ENCODE results near the gene BRI3BP.
"Not testable (repeated sequence)": the region's sequence is repeated elsewhere in the genome, so short reads cannot be mapped to it uniquely, and the experiment has no call there.

The BRI3BP gene

GRCh38 chr12:125024949-125025563 lies 31.6 kb downstream of the BRI3BP start:
- peaks cover 26% of the 10 kb centered on the region for H3K36me3 ChIP-seq (ENCODE audit: insufficient read depth, low read length)
- H3K9ac ChIP-seq (ENCODE audit: low read depth, low read length) = no peak overlapping the region
- WGBS = 95% methylated on average over 43 of the region's 43 CpGs

GRCh38 chr12:125025606-125026235 lies 32.3 kb downstream of the BRI3BP start:
- Histone ChIP-seq H3K9me3 (ENCODE audit: insufficient read depth, low read depth, low read length) (no peaks in the 10 kb centered on the region), H3K4me3 (ENCODE audit: low read length) (no peak overlapping the region), H3K9ac (ENCODE audit: low read depth, low read length) (no peak overlapping the region), H3K36me3 (ENCODE audit: insufficient read depth, low read length) (peaks cover 26% of the 10 kb centered on the region), H3K27me3 (ENCODE audit: insufficient read depth, low read length) (no peaks in the 10 kb centered on the region), H3K27ac (ENCODE audit: low read depth, low read length) (no peak overlapping the region), H3K4me1 (ENCODE audit: insufficient read depth, low read length) (no peaks in the 10 kb centered on the region)
- WGBS = 94% methylated on average over 9 of the region's 9 CpGs

More at GRCh38 chr12:125024949-125025563, 31.6 kb downstream of the BRI3BP start:
- H3K27ac ChIP-seq (ENCODE audit: low read depth, low read length) = no peak overlapping the region
- H3K4me1 ChIP-seq (ENCODE audit: insufficient read depth, low read length) = no peaks in the 10 kb centered on the region
- H3K9me3 ChIP-seq (ENCODE audit: insufficient read depth, low read depth, low read length) = no peaks in the 10 kb centered on the region
- no peak overlapping the region for H3K4me3 ChIP-seq (ENCODE audit: low read length)
- H3K27me3 ChIP-seq (ENCODE audit: insufficient read depth, low read length) = no peaks in the 10 kb centered on the region

- H3K4me3 ChIP-seq (ENCODE audit: low read length) = no peak overlapping the region
- H3K9me3 ChIP-seq (ENCODE audit: insufficient read depth, low read depth, low read length) = no peaks in the 10 kb centered on the region
- H3K9ac ChIP-seq (ENCODE audit: low read depth, low read length) = no peak overlapping the region
- no peak overlapping the region for H3K27ac ChIP-seq (ENCODE audit: low read depth, low read length)
- 96% methylated on average over 8 of the region's 8 CpGs for WGBS
- no peaks in the 10 kb centered on the region for H3K27me3 ChIP-seq (ENCODE audit: insufficient read depth, low read length)
- peaks cover 22% of the 10 kb centered on the region for H3K36me3 ChIP-seq (ENCODE audit: insufficient read depth, low read length)
- no peaks in the 10 kb centered on the region for H3K4me1 ChIP-seq (ENCODE audit: insufficient read depth, low read length)
Measured at GRCh38 chr12:125028106-125028505, 34.7 kb downstream of the BRI3BP start.

GRCh38 chr12:125029761-125030358 lies 36.4 kb downstream of the BRI3BP start:
- 92% methylated on average over 7 of the region's 7 CpGs for WGBS
- no peak overlapping the region for H3K4me3 ChIP-seq (ENCODE audit: low read length)
- no peak overlapping the region for H3K27ac ChIP-seq (ENCODE audit: low read depth, low read length)

GRCh38 chr12:125031471-125031870 lies 38.0 kb downstream of the BRI3BP start:
- H3K27me3 ChIP-seq (ENCODE audit: insufficient read depth, low read length) = not testable (repeated sequence)
- WGBS = 82% methylated on average over 9 of the region's 9 CpGs

More at GRCh38 chr12:125029761-125030358, 36.4 kb downstream of the BRI3BP start:
- Histone ChIP-seq H3K27me3 (ENCODE audit: insufficient read depth, low read length) (no peaks in the 10 kb centered on the region), H3K4me1 (ENCODE audit: insufficient read depth, low read length) (no peaks in the 10 kb centered on the region), H3K36me3 (ENCODE audit: insufficient read depth, low read length) (peaks cover 18% of the 10 kb centered on the region), H3K9ac (ENCODE audit: low read depth, low read length) (no peak overlapping the region), H3K9me3 (ENCODE audit: insufficient read depth, low read depth, low read length) (0 out of 2 replicates have a peak, but pooled peaks cover 2% of the 10 kb centered on the region)

DNA sequence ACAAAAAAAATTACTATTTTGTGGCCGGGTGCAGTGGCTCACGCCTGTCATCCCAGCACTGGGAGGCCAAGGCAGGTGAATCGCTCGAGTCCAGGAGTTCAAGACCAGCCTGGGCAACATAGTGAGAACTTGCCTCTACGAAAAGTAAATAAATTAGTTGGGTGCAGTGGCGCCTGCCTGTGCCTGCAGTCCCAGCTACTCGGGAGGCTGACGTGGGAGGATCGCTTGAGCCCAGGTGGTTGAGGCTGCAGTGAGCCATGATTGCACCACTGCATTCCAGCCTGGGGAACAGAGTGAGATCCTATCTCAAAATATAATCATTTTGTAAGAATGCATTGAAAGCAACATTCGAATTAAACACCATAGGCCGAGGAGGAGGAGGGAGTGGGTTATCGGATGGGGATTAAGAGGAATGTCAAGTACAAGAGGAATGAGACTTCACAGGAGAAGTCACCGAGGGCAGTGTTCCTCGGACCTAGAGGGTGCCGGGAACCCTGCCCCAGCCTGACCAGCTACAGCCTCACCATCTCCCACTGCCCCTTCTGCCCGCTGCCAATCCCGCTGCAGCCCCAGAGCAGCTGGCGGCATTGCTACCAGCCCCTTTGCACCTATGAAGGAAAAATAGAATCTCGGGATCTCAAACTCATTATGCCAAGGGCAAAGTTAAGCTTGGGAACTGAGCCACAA lies 39.2 kb downstream of the BRI3BP start:
- Histone ChIP-seq H3K4me1 (ENCODE audit: insufficient read depth, low read length) (no peaks in the 10 kb centered on the region), H3K4me3 (ENCODE audit: low read length) (no peak overlapping the region), H3K27me3 (ENCODE audit: insufficient read depth, low read length) (no peaks in the 10 kb centered on the region), H3K9ac (ENCODE audit: low read depth, low read length) (no peak overlapping the region), H3K36me3 (ENCODE audit: insufficient read depth, low read length) (no peaks in the 10 kb centered on the region), H3K27ac (ENCODE audit: low read depth, low read length) (no peak overlapping the region), H3K9me3 (ENCODE audit: insufficient read depth, low read depth, low read length) (0 out of 2 replicates have a peak, but pooled peaks cover 4% of the 10 kb centered on the region)
- 93% methylated on average over 19 of the region's 19 CpGs for WGBS

More at GRCh38 chr12:125031471-125031870, 38.0 kb downstream of the BRI3BP start:
- not testable (repeated sequence) for H3K36me3 ChIP-seq (ENCODE audit: insufficient read depth, low read length); H3K27ac ChIP-seq (ENCODE audit: low read depth, low read length); H3K4me1 ChIP-seq (ENCODE audit: insufficient read depth, low read length); H3K4me3 ChIP-seq (ENCODE audit: low read length); H3K9ac ChIP-seq (ENCODE audit: low read depth, low read length); H3K9me3 ChIP-seq (ENCODE audit: insufficient read depth, low read depth, low read length)

GRCh38 chr12:125033288-125033687 lies 39.8 kb downstream of the BRI3BP start:
- no peaks in the 10 kb centered on the region for H3K4me1 ChIP-seq (ENCODE audit: insufficient read depth, low read length)
- H3K9me3 ChIP-seq (ENCODE audit: insufficient read depth, low read depth, low read length) = 0 out of 2 replicates have a peak, but pooled peaks cover 4% of the 10 kb centered on the region
- no peak overlapping the region for H3K4me3 ChIP-seq (ENCODE audit: low read length)
- H3K27ac ChIP-seq (ENCODE audit: low read depth, low read length) = no peak overlapping the region
- no peaks in the 10 kb centered on the region for H3K36me3 ChIP-seq (ENCODE audit: insufficient read depth, low read length)
- WGBS = 92% methylated on average over 7 of the region's 9 CpGs
- no peaks in the 10 kb centered on the region for H3K27me3 ChIP-seq (ENCODE audit: insufficient read depth, low read length)
- no peak overlapping the region for H3K9ac ChIP-seq (ENCODE audit: low read depth, low read length)

GRCh38 chr12:125038976-125039625 lies 45.7 kb downstream of the BRI3BP start:
- no peaks in the 10 kb centered on the region for H3K4me1 ChIP-seq (ENCODE audit: insufficient read depth, low read length)
- no peaks in the 10 kb centered on the region for H3K36me3 ChIP-seq (ENCODE audit: insufficient read depth, low read length)
- H3K4me3 ChIP-seq (ENCODE audit: low read length) = no peak overlapping the region
- WGBS = 84% methylated on average over 5 of the region's 6 CpGs
- H3K27me3 ChIP-seq (ENCODE audit: insufficient read depth, low read length) = no peaks in the 10 kb centered on the region
- no peak overlapping the region for H3K9ac ChIP-seq (ENCODE audit: low read depth, low read length)
- no peak overlapping the region for H3K27ac ChIP-seq (ENCODE audit: low read depth, low read length)
- 0 out of 2 replicates have a peak, but pooled peaks cover 4% of the 10 kb centered on the region for H3K9me3 ChIP-seq (ENCODE audit: insufficient read depth, low read depth, low read length)

DNA sequence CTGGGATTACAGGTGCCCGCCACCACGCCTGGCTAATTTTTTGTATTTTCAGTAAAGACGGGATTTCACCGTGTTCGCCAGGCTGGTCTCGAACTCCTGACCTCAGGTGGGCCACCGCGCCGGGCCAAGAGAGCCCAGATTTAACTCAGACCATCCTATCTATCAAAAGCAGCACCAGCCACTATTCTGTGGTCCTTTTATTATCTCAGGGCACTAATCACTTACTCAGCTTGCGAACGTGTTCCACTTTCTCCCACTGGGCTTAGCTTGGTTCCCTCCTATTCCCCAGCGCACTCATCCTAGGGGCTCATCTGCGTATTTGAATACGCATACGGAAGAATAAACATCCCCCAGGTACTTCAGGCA lies 55.6 kb downstream of the BRI3BP start:
- 55% methylated on average over 15 of the region's 15 CpGs for WGBS
- H3K27me3 ChIP-seq (ENCODE audit: insufficient read depth, low read length) = no peaks in the 10 kb centered on the region
- H3K9me3 ChIP-seq (ENCODE audit: insufficient read depth, low read depth, low read length) = peaks cover 3% of the 10 kb centered on the region; the same call in 1 of the 2 replicates
- H3K4me1 ChIP-seq (ENCODE audit: insufficient read depth, low read length) = no peaks in the 10 kb centered on the region
- no peak overlapping the region; the same call in 1 of the 2 replicates for H3K27ac ChIP-seq (ENCODE audit: low read depth, low read length)
- H3K9ac ChIP-seq (ENCODE audit: low read depth, low read length) = no peak overlapping the region
- no peaks in the 10 kb centered on the region for H3K36me3 ChIP-seq (ENCODE audit: insufficient read depth, low read length)
- H3K4me3 ChIP-seq (ENCODE audit: low read length) = peak overlapping the region; percentile 66

GRCh38 chr12:125050446-125050845 lies 57.0 kb downstream of the BRI3BP start:
- Histone ChIP-seq H3K9me3 (ENCODE audit: insufficient read depth, low read depth, low read length) (peaks cover 3% of the 10 kb centered on the region; the same call in 1 of the 2 replicates), H3K27ac (ENCODE audit: low read depth, low read length) (no peak overlapping the region)
- WGBS = 88% methylated on average over 10 of the region's 10 CpGs

More at GRCh38 chr12:125050446-125050845, 57.0 kb downstream of the BRI3BP start:
- peak overlapping the region; percentile 66; the same call in 1 of the 2 replicates for H3K4me3 ChIP-seq (ENCODE audit: low read length)
- H3K4me1 ChIP-seq (ENCODE audit: insufficient read depth, low read length) = no peaks in the 10 kb centered on the region
- no peaks in the 10 kb centered on the region for H3K27me3 ChIP-seq (ENCODE audit: insufficient read depth, low read length)
- H3K36me3 ChIP-seq (ENCODE audit: insufficient read depth, low read length) = no peaks in the 10 kb centered on the region
- H3K9ac ChIP-seq (ENCODE audit: low read depth, low read length) = no peak overlapping the region
